ENCODE measurements around the gene ZNF641.

ZNF641 gene

GRCh38 chr12:48350249-48351021 lies at the start of gene ZNF641:
ZNF641 (minus strand) TSS chr12:48350919; CDS start chr12:48348090, 2,829 bp downstream.
- peak; percentile 16 for DNase-seq

- DNase-seq: no peak
Measured at GRCh38 chr12:48390026-48390425, 39.3 kb upstream of the ZNF641 start.

GRCh38 chr12:48389409-48389808 lies 38.7 kb upstream of the ZNF641 start:
- no peak for DNase-seq

- no peak for DNase-seq
Measured at GRCh38 chr12:48388938-48389337, 38.2 kb upstream of the ZNF641 start.

GRCh38 chr12:48388460-48388859 lies 37.7 kb upstream of the ZNF641 start:
- DNase-seq: no peak

- no peak for DNase-seq
Measured at GRCh38 chr12:48380596-48380995, 29.9 kb upstream of the ZNF641 start.

GRCh38 chr12:48379794-48380193 lies 29.1 kb upstream of the ZNF641 start:
- DNase-seq: no peak

GRCh38 chr12:48377646-48378045 lies 26.9 kb upstream of the ZNF641 start:
- no peak for DNase-seq

- DNase-seq: no peak
Measured at GRCh38 chr12:48374164-48374563, 23.4 kb upstream of the ZNF641 start.

- DNase-seq: no peak
Measured at GRCh38 chr12:48366131-48366530, 15.4 kb upstream of the ZNF641 start.

- DNase-seq: no peak
Measured at GRCh38 chr12:48361664-48362339, 11.1 kb upstream of the ZNF641 start.

- DNase-seq: no peak
Measured at GRCh38 chr12:48358937-48359513, 8.3 kb upstream of the ZNF641 start.

- no peak for DNase-seq
Measured at GRCh38 chr12:48356041-48356768, 5.5 kb upstream of the ZNF641 start.

- DNase-seq: no peak
Measured at GRCh38 chr12:48352157-48352760, 1.5 kb upstream of the ZNF641 start.

GRCh38 chr12:48351022-48351708 lies 446 bp upstream of the ZNF641 start:
- no peak for DNase-seq

- DNase-seq: no peak
Measured at GRCh38 chr12:48349471-48349870, 1.2 kb downstream of the ZNF641 start.

- no peak for DNase-seq
Measured at GRCh38 chr12:48342980-48343379, 7.7 kb downstream of the ZNF641 start.

GRCh38 chr12:48340943-48341342 lies 9.8 kb downstream of the ZNF641 start:
- DNase-seq: no peak

- DNase-seq: no peak
Measured at GRCh38 chr12:48339442-48340117, 11.1 kb downstream of the ZNF641 start.

- no peak for DNase-seq
Measured at GRCh38 chr12:48336564-48336963, 14.2 kb downstream of the ZNF641 start.

- no peak for DNase-seq
Measured at GRCh38 chr12:48336061-48336460, 14.7 kb downstream of the ZNF641 start.

GRCh38 chr12:48334808-48335207 lies 15.9 kb downstream of the ZNF641 start:
- no peak for DNase-seq

All from NCI-H187 treated with DMSO at 0.1 percent for 48 hours (cell line).